ENCODE data around the gene C22orf39.

The C22orf39 gene

GRCh38 chr22:19476023-19476422, 28.5 kb upstream of the C22orf39 start:
- peaks cover 42% of the 10 kb centered on the region for H3K36me3 ChIP-seq (ENCODE audit: control insufficient read depth, insufficient read depth, low read length)
- no peak overlapping the region for H3K4me3 ChIP-seq (ENCODE audit: insufficient read depth, low read depth, low read length, poor library complexity, severe bottlenecking)
- peaks cover 9% of the 10 kb centered on the region for H3K4me1 ChIP-seq (ENCODE audit: control insufficient read depth, insufficient read depth, low read length, poor library complexity, severe bottlenecking)
- H3K27ac ChIP-seq (ENCODE audit: insufficient read depth, low read length, poor library complexity, severe bottlenecking): no peak overlapping the region
- no peak for DNase-seq
- no peaks in the 10 kb centered on the region for H3K9me3 ChIP-seq (ENCODE audit: control insufficient read depth, low read length)
- no peaks in the 10 kb centered on the region for H3K27me3 ChIP-seq (replicated peaks; ENCODE audit: control insufficient read depth, insufficient read depth, low read length, poor library complexity, severe bottlenecking)

- peaks cover 65% of the 10 kb centered on the region for H3K36me3 ChIP-seq (ENCODE audit: control insufficient read depth, insufficient read depth, low read length)
- no peak overlapping the region for H3K4me3 ChIP-seq (ENCODE audit: insufficient read depth, low read depth, low read length, poor library complexity, severe bottlenecking)
- no peak for DNase-seq
- H3K4me1 ChIP-seq (ENCODE audit: control insufficient read depth, insufficient read depth, low read length, poor library complexity, severe bottlenecking): peaks cover 4% of the 10 kb centered on the region
- H3K9me3 ChIP-seq (ENCODE audit: control insufficient read depth, low read length): no peaks in the 10 kb centered on the region
- no peak overlapping the region for H3K27ac ChIP-seq (ENCODE audit: insufficient read depth, low read length, poor library complexity, severe bottlenecking)
- no peaks in the 10 kb centered on the region for H3K27me3 ChIP-seq (replicated peaks; ENCODE audit: control insufficient read depth, insufficient read depth, low read length, poor library complexity, severe bottlenecking)
Observed at GRCh38 chr22:19473578-19473977, 26.1 kb upstream of the C22orf39 start.

GRCh38 chr22:19472233-19472632, 24.7 kb upstream of the C22orf39 start:
- no peak overlapping the region for H3K27ac ChIP-seq (ENCODE audit: insufficient read depth, low read length, poor library complexity, severe bottlenecking)
- peaks cover 77% of the 10 kb centered on the region for H3K36me3 ChIP-seq (ENCODE audit: control insufficient read depth, insufficient read depth, low read length)

GRCh38 chr22:19471572-19471971, 24.1 kb upstream of the C22orf39 start:
- peaks cover 83% of the 10 kb centered on the region for H3K36me3 ChIP-seq (ENCODE audit: control insufficient read depth, insufficient read depth, low read length)
- no peak overlapping the region for H3K27ac ChIP-seq (ENCODE audit: insufficient read depth, low read length, poor library complexity, severe bottlenecking)
- no peaks in the 10 kb centered on the region for H3K9me3 ChIP-seq (ENCODE audit: control insufficient read depth, low read length)
- H3K4me3 ChIP-seq (ENCODE audit: insufficient read depth, low read depth, low read length, poor library complexity, severe bottlenecking): no peak overlapping the region
- no peak for DNase-seq
- H3K4me1 ChIP-seq (ENCODE audit: control insufficient read depth, insufficient read depth, low read length, poor library complexity, severe bottlenecking): no peaks in the 10 kb centered on the region
- H3K27me3 ChIP-seq (replicated peaks; ENCODE audit: control insufficient read depth, insufficient read depth, low read length, poor library complexity, severe bottlenecking): no peaks in the 10 kb centered on the region

More at GRCh38 chr22:19472233-19472632, 24.7 kb upstream of the C22orf39 start:
- H3K9me3 ChIP-seq (ENCODE audit: control insufficient read depth, low read length): no peaks in the 10 kb centered on the region
- no peak overlapping the region for H3K4me3 ChIP-seq (ENCODE audit: insufficient read depth, low read depth, low read length, poor library complexity, severe bottlenecking)
- H3K27me3 ChIP-seq (replicated peaks; ENCODE audit: control insufficient read depth, insufficient read depth, low read length, poor library complexity, severe bottlenecking): no peaks in the 10 kb centered on the region
- no peaks in the 10 kb centered on the region for H3K4me1 ChIP-seq (ENCODE audit: control insufficient read depth, insufficient read depth, low read length, poor library complexity, severe bottlenecking)
- DNase-seq: no peak

- Histone ChIP-seq H3K36me3 (ENCODE audit: control insufficient read depth, insufficient read depth, low read length) (peaks cover 90% of the 10 kb centered on the region), H3K27ac (ENCODE audit: insufficient read depth, low read length, poor library complexity, severe bottlenecking) (no peak overlapping the region), H3K9me3 (ENCODE audit: control insufficient read depth, low read length) (no peaks in the 10 kb centered on the region), H3K27me3 (replicated peaks; ENCODE audit: control insufficient read depth, insufficient read depth, low read length, poor library complexity, severe bottlenecking) (no peaks in the 10 kb centered on the region), H3K4me1 (ENCODE audit: control insufficient read depth, insufficient read depth, low read length, poor library complexity, severe bottlenecking) (no peaks in the 10 kb centered on the region), H3K4me3 (ENCODE audit: insufficient read depth, low read depth, low read length, poor library complexity, severe bottlenecking) (no peak overlapping the region)
- no peak for DNase-seq
Observed at GRCh38 chr22:19470010-19470409, 22.5 kb upstream of the C22orf39 start.

- DNase-seq: no peak
- Histone ChIP-seq H3K36me3 (ENCODE audit: control insufficient read depth, insufficient read depth, low read length) (peaks cover 92% of the 10 kb centered on the region), H3K9me3 (ENCODE audit: control insufficient read depth, low read length) (no peaks in the 10 kb centered on the region), H3K27me3 (replicated peaks; ENCODE audit: control insufficient read depth, insufficient read depth, low read length, poor library complexity, severe bottlenecking) (no peaks in the 10 kb centered on the region), H3K27ac (ENCODE audit: insufficient read depth, low read length, poor library complexity, severe bottlenecking) (no peak overlapping the region), H3K4me3 (ENCODE audit: insufficient read depth, low read depth, low read length, poor library complexity, severe bottlenecking) (no peak overlapping the region), H3K4me1 (ENCODE audit: control insufficient read depth, insufficient read depth, low read length, poor library complexity, severe bottlenecking) (no peaks in the 10 kb centered on the region)
Observed at GRCh38 chr22:19469421-19469820, 21.9 kb upstream of the C22orf39 start.

GRCh38 chr22:19467912-19468311, 20.4 kb upstream of the C22orf39 start:
- DNase-seq: no peak
- Histone ChIP-seq H3K27me3 (replicated peaks; ENCODE audit: control insufficient read depth, insufficient read depth, low read length, poor library complexity, severe bottlenecking) (no peaks in the 10 kb centered on the region), H3K27ac (ENCODE audit: insufficient read depth, low read length, poor library complexity, severe bottlenecking) (no peak overlapping the region)

GRCh38 chr22:19466848-19467752, 19.6 kb upstream of the C22orf39 start:
- H3K36me3 ChIP-seq (ENCODE audit: control insufficient read depth, insufficient read depth, low read length): peaks cover 74% of the 10 kb centered on the region
- H3K27me3 ChIP-seq (replicated peaks; ENCODE audit: control insufficient read depth, insufficient read depth, low read length, poor library complexity, severe bottlenecking): no peaks in the 10 kb centered on the region
- DNase-seq: no peak

More at GRCh38 chr22:19467912-19468311, 20.4 kb upstream of the C22orf39 start:
- H3K36me3 ChIP-seq (ENCODE audit: control insufficient read depth, insufficient read depth, low read length): peaks cover 82% of the 10 kb centered on the region
- H3K4me1 ChIP-seq (ENCODE audit: control insufficient read depth, insufficient read depth, low read length, poor library complexity, severe bottlenecking): no peaks in the 10 kb centered on the region
- H3K9me3 ChIP-seq (ENCODE audit: control insufficient read depth, low read length): no peaks in the 10 kb centered on the region
- no peak overlapping the region for H3K4me3 ChIP-seq (ENCODE audit: insufficient read depth, low read depth, low read length, poor library complexity, severe bottlenecking)

GRCh38 chr22:19466126-19466716, 18.7 kb upstream of the C22orf39 start:
- peaks cover 65% of the 10 kb centered on the region for H3K36me3 ChIP-seq (ENCODE audit: control insufficient read depth, insufficient read depth, low read length)

More at GRCh38 chr22:19466848-19467752, 19.6 kb upstream of the C22orf39 start:
- Histone ChIP-seq H3K27ac (ENCODE audit: insufficient read depth, low read length, poor library complexity, severe bottlenecking) (no peak overlapping the region), H3K4me1 (ENCODE audit: control insufficient read depth, insufficient read depth, low read length, poor library complexity, severe bottlenecking) (no peaks in the 10 kb centered on the region), H3K4me3 (ENCODE audit: insufficient read depth, low read depth, low read length, poor library complexity, severe bottlenecking) (no peak overlapping the region), H3K9me3 (ENCODE audit: control insufficient read depth, low read length) (no peaks in the 10 kb centered on the region)

GRCh38 chr22:19464975-19465374, 17.5 kb upstream of the C22orf39 start:
- H3K4me3 ChIP-seq (ENCODE audit: insufficient read depth, low read depth, low read length, poor library complexity, severe bottlenecking): no peak overlapping the region
- no peak for DNase-seq
- no peaks in the 10 kb centered on the region for H3K4me1 ChIP-seq (ENCODE audit: control insufficient read depth, insufficient read depth, low read length, poor library complexity, severe bottlenecking)
- peaks cover 54% of the 10 kb centered on the region for H3K36me3 ChIP-seq (ENCODE audit: control insufficient read depth, insufficient read depth, low read length)
- no peak overlapping the region for H3K27ac ChIP-seq (ENCODE audit: insufficient read depth, low read length, poor library complexity, severe bottlenecking)
- H3K27me3 ChIP-seq (replicated peaks; ENCODE audit: control insufficient read depth, insufficient read depth, low read length, poor library complexity, severe bottlenecking): no peaks in the 10 kb centered on the region
- H3K9me3 ChIP-seq (ENCODE audit: control insufficient read depth, low read length): no peaks in the 10 kb centered on the region

More at GRCh38 chr22:19466126-19466716, 18.7 kb upstream of the C22orf39 start:
- Histone ChIP-seq H3K27ac (ENCODE audit: insufficient read depth, low read length, poor library complexity, severe bottlenecking) (no peak overlapping the region), H3K4me3 (ENCODE audit: insufficient read depth, low read depth, low read length, poor library complexity, severe bottlenecking) (no peak overlapping the region), H3K4me1 (ENCODE audit: control insufficient read depth, insufficient read depth, low read length, poor library complexity, severe bottlenecking) (no peaks in the 10 kb centered on the region), H3K9me3 (ENCODE audit: control insufficient read depth, low read length) (no peaks in the 10 kb centered on the region), H3K27me3 (replicated peaks; ENCODE audit: control insufficient read depth, insufficient read depth, low read length, poor library complexity, severe bottlenecking) (no peaks in the 10 kb centered on the region)
- no peak for DNase-seq

All from effector memory CD4-positive, alpha-beta T cell (primary cell).